ENCODE data around the gene C11orf68. TPM values are rescaled to one million over a fixed set of nuclear protein-coding genes. Genes with fewer than 3 reads are reported as not detected.

Gene C11orf68
- total and polyA plus RNA-seq, 9 of the 15 experiments (the other 6 are each of a cell fraction or from before 2014, with no cell fraction given): 3.6 to 35.9 (median 12.8) TPM

GRCh38 chr11:65888163-65888814 lies 30.6 kb downstream of the C11orf68 start, which contains the start of gene FIBP (continued):
- TF ChIP-seq ZBTB49 (CRISPR knock-in tag; IDR thresholded peaks at IDR 0.05; ENCODE audit: borderline replicate concordance) (no peak), ZNF121 (CRISPR knock-in tag; conservative IDR thresholded peaks at IDR 0.05) (no peak), MEF2A (IDR thresholded peaks at IDR 0.05; ENCODE audit: control insufficient read depth, low read depth, low read length) (no peak), MAFK (IDR thresholded peaks at IDR 0.05; ENCODE audit: low read length) (no peak), NFE2 (IDR thresholded peaks at IDR 0.05; ENCODE audit: low read depth) (no peak), SUPT5H (IDR thresholded peaks at IDR 0.05) (peak; percentile 94), TBL1XR1 (IDR thresholded peaks at IDR 0.05; ENCODE audit: low read length in 2 of 2) (peak in 1 of 2 experiments; percentile 41; a peak in 1 of 4 replicates), MECOM (CRISPR knock-in tag; IDR thresholded peaks at IDR 0.05) (no peak), RBM22 (IDR thresholded peaks at IDR 0.05; ENCODE audit: low read depth, low read length, poor library complexity, severe bottlenecking) (peak; percentile 58), KLF16 (IDR thresholded peaks at IDR 0.05) (no peak), TEAD4 (IDR thresholded peaks at IDR 0.05; ENCODE audit: low read length) (peak; percentile 60; the same call in 1 of the 2 replicates), TEAD4 (CRISPR knock-in tag; IDR thresholded peaks at IDR 0.05; ENCODE audit: borderline replicate concordance) (no peak), NUFIP1 (IDR thresholded peaks at IDR 0.05; ENCODE audit: partially characterized antibody) (no peak), JUND (IDR thresholded peaks at IDR 0.05; ENCODE audit: borderline replicate concordance, low read depth, low read length) (no peak), JUND (tag; IDR thresholded peaks at IDR 0.05; ENCODE audit: borderline replicate concordance, low read depth, low read length) (no peak; the same call in 2 of the 3 replicates), ZBTB43 (CRISPR knock-in tag; IDR thresholded peaks at IDR 0.05) (no peak), SP1 (CRISPR knock-in tag; IDR thresholded peaks at IDR 0.05) (peak; percentile 92), MAFG (tag; conservative IDR thresholded peaks at IDR 0.05) (no peak), PRMT5 (CRISPR knock-in tag; IDR thresholded peaks at IDR 0.05) (no peak), SOX6 (IDR thresholded peaks at IDR 0.05) (0 out of 2 replicates have a peak, but pooled peaks have one; percentile 32), THRAP3 (IDR thresholded peaks at IDR 0.05; ENCODE audit: borderline replicate concordance) (0 out of 2 replicates have a peak, but pooled peaks have one; percentile 19), PHB (CRISPR knock-in tag; IDR thresholded peaks at IDR 0.05) (no peak)
- TF ChIP-seq, protein P1, sequence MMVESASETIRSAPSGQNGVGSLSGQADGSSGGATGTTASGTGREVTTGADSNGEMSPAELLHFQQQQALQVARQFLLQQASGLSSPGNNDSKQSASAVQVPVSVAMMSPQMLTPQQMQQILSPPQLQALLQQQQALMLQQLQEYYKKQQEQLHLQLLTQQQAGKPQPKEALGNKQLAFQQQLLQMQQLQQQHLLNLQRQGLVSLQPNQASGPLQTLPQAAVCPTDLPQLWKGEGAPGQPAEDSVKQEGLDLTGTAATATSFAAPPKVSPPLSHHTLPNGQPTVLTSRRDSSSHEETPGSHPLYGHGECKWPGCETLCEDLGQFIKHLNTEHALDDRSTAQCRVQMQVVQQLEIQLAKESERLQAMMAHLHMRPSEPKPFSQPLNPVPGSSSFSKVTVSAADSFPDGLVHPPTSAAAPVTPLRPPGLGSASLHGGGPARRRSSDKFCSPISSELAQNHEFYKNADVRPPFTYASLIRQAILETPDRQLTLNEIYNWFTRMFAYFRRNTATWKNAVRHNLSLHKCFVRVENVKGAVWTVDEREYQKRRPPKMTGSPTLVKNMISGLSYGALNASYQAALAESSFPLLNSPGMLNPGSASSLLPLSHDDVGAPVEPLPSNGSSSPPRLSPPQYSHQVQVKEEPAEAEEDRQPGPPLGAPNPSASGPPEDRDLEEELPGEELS (CRISPR knock-in tag; IDR thresholded peaks at IDR 0.05; ENCODE audit: borderline replicate concordance): no peak; the same call in 1 of the 2 replicates
- TF ChIP-seq, protein P2, sequence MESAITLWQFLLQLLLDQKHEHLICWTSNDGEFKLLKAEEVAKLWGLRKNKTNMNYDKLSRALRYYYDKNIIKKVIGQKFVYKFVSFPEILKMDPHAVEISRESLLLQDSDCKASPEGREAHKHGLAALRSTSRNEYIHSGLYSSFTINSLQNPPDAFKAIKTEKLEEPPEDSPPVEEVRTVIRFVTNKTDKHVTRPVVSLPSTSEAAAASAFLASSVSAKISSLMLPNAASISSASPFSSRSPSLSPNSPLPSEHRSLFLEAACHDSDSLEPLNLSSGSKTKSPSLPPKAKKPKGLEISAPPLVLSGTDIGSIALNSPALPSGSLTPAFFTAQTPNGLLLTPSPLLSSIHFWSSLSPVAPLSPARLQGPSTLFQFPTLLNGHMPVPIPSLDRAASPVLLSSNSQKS (CRISPR knock-in tag; IDR thresholded peaks at IDR 0.05): 0 out of 2 replicates have a peak, but pooled peaks have one; percentile 11
